ENCODE results near the gene STPG2. TPM values are rescaled to one million over a fixed set of nuclear protein-coding genes. Genes with fewer than 3 reads are reported as not detected.

Gene STPG2
- total RNA-seq, 1 donor from 2014 or later: 2.5 TPM

GRCh38 chr4:97752599-97752998 lies 390.7 kb downstream of the STPG2 start:
- no peak overlapping the region for H3K4me3 Mint-ChIP-seq (ENCODE audit: unreplicated experiment)
- H3K4me1 Mint-ChIP-seq (ENCODE audit: unreplicated experiment): peaks cover 6% of the 10 kb centered on the region
- H3K9me3 Mint-ChIP-seq (ENCODE audit: unreplicated experiment): no peaks in the 10 kb centered on the region
- TF ChIP-seq CTCF (IDR thresholded peaks at IDR 0.05; ENCODE audit: unreplicated experiment): no peak
- no peaks in the 10 kb centered on the region for H3K27me3 Mint-ChIP-seq (ENCODE audit: unreplicated experiment)
- H3K36me3 Mint-ChIP-seq (ENCODE audit: low read depth, unreplicated experiment): no peaks in the 10 kb centered on the region
- H3K27ac Mint-ChIP-seq (ENCODE audit: unreplicated experiment): no peak overlapping the region
- no peak for DNase-seq (ENCODE audit: low spot score)

GRCh38 chr4:97747945-97748344 lies 395.3 kb downstream of the STPG2 start:
- Mint-ChIP-seq H3K4me3 (ENCODE audit: unreplicated experiment) (no peak overlapping the region), H3K36me3 (ENCODE audit: low read depth, unreplicated experiment) (no peaks in the 10 kb centered on the region), H3K4me1 (ENCODE audit: unreplicated experiment) (peaks cover 6% of the 10 kb centered on the region), H3K27ac (ENCODE audit: unreplicated experiment) (no peak overlapping the region), H3K27me3 (ENCODE audit: unreplicated experiment) (no peaks in the 10 kb centered on the region), H3K9me3 (ENCODE audit: unreplicated experiment) (no peaks in the 10 kb centered on the region)
- DNase-seq (ENCODE audit: low spot score): no peak
- no peak for TF ChIP-seq CTCF (IDR thresholded peaks at IDR 0.05; ENCODE audit: unreplicated experiment)

GRCh38 chr4:97720869-97721432 lies 422.3 kb downstream of the STPG2 start:
- no peak for DNase-seq (ENCODE audit: low spot score)
- H3K27ac Mint-ChIP-seq (ENCODE audit: unreplicated experiment): no peak overlapping the region
- H3K9me3 Mint-ChIP-seq (ENCODE audit: unreplicated experiment): no peaks in the 10 kb centered on the region
- TF ChIP-seq CTCF (IDR thresholded peaks at IDR 0.05; ENCODE audit: unreplicated experiment): peak; percentile 17
- peaks cover 1% of the 10 kb centered on the region for H3K27me3 Mint-ChIP-seq (ENCODE audit: unreplicated experiment)
- no peaks in the 10 kb centered on the region for H3K4me1 Mint-ChIP-seq (ENCODE audit: unreplicated experiment)
- no peak overlapping the region for H3K4me3 Mint-ChIP-seq (ENCODE audit: unreplicated experiment)
- no peaks in the 10 kb centered on the region for H3K36me3 Mint-ChIP-seq (ENCODE audit: low read depth, unreplicated experiment)

GRCh38 chr4:97691111-97691605 lies 452.1 kb downstream of the STPG2 start:
- H3K4me1 Mint-ChIP-seq (ENCODE audit: unreplicated experiment): no peaks in the 10 kb centered on the region
- H3K27me3 Mint-ChIP-seq (ENCODE audit: unreplicated experiment): no peaks in the 10 kb centered on the region
- no peak overlapping the region for H3K27ac Mint-ChIP-seq (ENCODE audit: unreplicated experiment)
- no peak overlapping the region for H3K4me3 Mint-ChIP-seq (ENCODE audit: unreplicated experiment)
- no peaks in the 10 kb centered on the region for H3K36me3 Mint-ChIP-seq (ENCODE audit: low read depth, unreplicated experiment)
- H3K9me3 Mint-ChIP-seq (ENCODE audit: unreplicated experiment): no peaks in the 10 kb centered on the region
- DNase-seq (ENCODE audit: low spot score): no peak
- no peak for TF ChIP-seq CTCF (IDR thresholded peaks at IDR 0.05; ENCODE audit: unreplicated experiment)

GRCh38 chr4:97670703-97671269 lies 472.5 kb downstream of the STPG2 start:
- Mint-ChIP-seq H3K4me1 (ENCODE audit: unreplicated experiment) (peaks cover 10% of the 10 kb centered on the region), H3K27ac (ENCODE audit: unreplicated experiment) (no peak overlapping the region), H3K27me3 (ENCODE audit: unreplicated experiment) (no peaks in the 10 kb centered on the region), H3K4me3 (ENCODE audit: unreplicated experiment) (no peak overlapping the region), H3K36me3 (ENCODE audit: low read depth, unreplicated experiment) (no peaks in the 10 kb centered on the region), H3K9me3 (ENCODE audit: unreplicated experiment) (no peaks in the 10 kb centered on the region)
- no peak for DNase-seq (ENCODE audit: low spot score)
- TF ChIP-seq CTCF (IDR thresholded peaks at IDR 0.05; ENCODE audit: unreplicated experiment): no peak
